ENCODE results near the gene LEMD2.

DNA sequence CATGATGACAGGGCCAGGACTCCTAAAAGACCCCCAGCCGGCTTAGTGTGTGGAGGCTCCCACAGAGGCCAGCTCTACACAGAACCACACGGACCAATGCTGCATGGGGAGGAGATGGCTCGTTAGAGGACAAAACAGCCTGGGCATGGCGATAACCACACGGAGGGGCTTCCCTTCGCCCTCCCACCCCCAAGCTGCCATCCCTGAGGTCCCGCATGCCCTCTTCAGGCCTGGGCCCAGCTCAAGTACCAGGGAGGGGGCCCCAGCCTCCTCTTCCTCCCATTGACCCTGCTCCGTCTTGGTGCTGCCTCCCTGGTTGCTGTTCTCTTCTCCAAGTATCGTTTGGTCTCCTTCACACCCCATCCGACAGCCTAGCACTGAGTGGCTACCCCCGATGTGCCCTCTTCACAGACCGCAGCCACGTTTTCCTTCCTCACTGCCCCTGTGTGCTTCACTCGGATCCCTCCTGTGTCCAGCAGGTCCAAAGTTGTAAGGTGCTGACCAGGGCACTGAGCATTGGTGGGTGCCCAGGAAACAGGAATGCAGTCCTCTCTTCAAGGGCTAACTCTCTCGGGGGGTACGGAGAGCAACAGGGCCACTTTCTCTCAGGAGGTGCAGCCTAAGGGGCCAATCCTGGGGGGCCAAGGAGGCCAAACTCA lies 24.4 kb upstream of the LEMD2 start:
- TF ChIP-seq, protein P1, sequence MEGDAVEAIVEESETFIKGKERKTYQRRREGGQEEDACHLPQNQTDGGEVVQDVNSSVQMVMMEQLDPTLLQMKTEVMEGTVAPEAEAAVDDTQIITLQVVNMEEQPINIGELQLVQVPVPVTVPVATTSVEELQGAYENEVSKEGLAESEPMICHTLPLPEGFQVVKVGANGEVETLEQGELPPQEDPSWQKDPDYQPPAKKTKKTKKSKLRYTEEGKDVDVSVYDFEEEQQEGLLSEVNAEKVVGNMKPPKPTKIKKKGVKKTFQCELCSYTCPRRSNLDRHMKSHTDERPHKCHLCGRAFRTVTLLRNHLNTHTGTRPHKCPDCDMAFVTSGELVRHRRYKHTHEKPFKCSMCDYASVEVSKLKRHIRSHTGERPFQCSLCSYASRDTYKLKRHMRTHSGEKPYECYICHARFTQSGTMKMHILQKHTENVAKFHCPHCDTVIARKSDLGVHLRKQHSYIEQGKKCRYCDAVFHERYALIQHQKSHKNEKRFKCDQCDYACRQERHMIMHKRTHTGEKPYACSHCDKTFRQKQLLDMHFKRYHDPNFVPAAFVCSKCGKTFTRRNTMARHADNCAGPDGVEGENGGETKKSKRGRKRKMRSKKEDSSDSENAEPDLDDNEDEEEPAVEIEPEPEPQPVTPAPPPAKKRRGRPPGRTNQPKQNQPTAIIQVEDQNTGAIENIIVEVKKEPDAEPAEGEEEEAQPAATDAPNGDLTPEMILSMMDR (conservative IDR thresholded peaks at IDR 0.05; ENCODE audit: low read length), result no peak
- no peak for TF ChIP-seq EZH2phosphoT487 (IDR thresholded peaks at IDR 0.05; ENCODE audit: borderline replicate concordance)
